Thyroid gland (tissue), 4 donors: ENCODE results near the gene NUDT13.

Source experiments
- POLR2A ChIP-seq, 2 donors: fragments of 450-650 bp; IDR thresholded peaks; one replicate each; pipeline ENCODE4 v1.6.1; 2017; ENCODE audit warnings: antibody characterized with exemption in 2 of 2, mild to moderate bottlenecking in 2 of 2, moderate library complexity in 1 of 2
- TF ChIP-seq, protein P1 (sequence below), 6 experiments: fragments of 200-600 bp in 3 of 6; fragments of 450-650 bp in 3 of 6; sonication (generic) in 3 of 6; IDR thresholded peaks; one replicate each; pipeline ENCODE4 v1.5.1; 2016 to 2019; ENCODE audit warnings: antibody characterized with exemption in 6 of 6, mild to moderate bottlenecking in 2 of 6, inconsistent platforms in 1 of 6, moderate library complexity in 1 of 6

DNA sequence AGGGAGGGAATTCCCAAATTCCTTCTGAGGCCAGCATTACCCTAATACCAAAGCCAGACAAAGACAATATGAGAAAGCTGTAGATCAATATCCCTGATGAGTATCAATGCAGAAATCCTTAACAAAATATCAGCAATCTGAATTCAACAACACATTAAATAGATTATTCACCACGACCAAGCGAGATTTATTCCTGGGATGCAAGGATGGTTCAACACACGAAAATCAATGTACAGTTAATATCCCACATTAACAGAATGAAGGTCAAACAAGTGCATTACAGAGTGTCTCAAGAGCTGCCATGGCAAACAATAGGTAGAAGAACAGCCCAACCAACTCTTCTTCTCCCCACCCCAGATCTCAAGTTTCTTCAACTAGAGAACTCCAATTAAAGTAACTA lies 51.4 kb downstream of the NUDT13 start:
- TF ChIP-seq, protein P1, sequence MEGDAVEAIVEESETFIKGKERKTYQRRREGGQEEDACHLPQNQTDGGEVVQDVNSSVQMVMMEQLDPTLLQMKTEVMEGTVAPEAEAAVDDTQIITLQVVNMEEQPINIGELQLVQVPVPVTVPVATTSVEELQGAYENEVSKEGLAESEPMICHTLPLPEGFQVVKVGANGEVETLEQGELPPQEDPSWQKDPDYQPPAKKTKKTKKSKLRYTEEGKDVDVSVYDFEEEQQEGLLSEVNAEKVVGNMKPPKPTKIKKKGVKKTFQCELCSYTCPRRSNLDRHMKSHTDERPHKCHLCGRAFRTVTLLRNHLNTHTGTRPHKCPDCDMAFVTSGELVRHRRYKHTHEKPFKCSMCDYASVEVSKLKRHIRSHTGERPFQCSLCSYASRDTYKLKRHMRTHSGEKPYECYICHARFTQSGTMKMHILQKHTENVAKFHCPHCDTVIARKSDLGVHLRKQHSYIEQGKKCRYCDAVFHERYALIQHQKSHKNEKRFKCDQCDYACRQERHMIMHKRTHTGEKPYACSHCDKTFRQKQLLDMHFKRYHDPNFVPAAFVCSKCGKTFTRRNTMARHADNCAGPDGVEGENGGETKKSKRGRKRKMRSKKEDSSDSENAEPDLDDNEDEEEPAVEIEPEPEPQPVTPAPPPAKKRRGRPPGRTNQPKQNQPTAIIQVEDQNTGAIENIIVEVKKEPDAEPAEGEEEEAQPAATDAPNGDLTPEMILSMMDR (IDR thresholded peaks at IDR 0.05) = no peak
- TF ChIP-seq POLR2A (IDR thresholded peaks at IDR 0.05) = no peak
